ENCODE measurements around the gene PCDHA7.
"Not testable (repeated sequence)": the region's sequence is repeated elsewhere in the genome, so short reads cannot be mapped to it uniquely, and the experiment has no call there.

The PCDHA7 gene

GRCh38 chr5:140835622-140836510 lies 1.8 kb downstream of the PCDHA7 start:
- no peak for DNase-seq (ENCODE audit: low spot score)
- in situ Hi-C loops (cut with MboI; ENCODE audit: low sequenced_read_pairs, unreplicated experiment), result no loop called here
- TF ChIP-seq CTCF (IDR thresholded peaks at IDR 0.05; ENCODE audit: borderline replicate concordance, control extremely low read depth, extremely low read depth, insufficient read depth, missing control alignments), result no peak

- DNase-seq (ENCODE audit: low spot score), result no peak
- in situ Hi-C loops (cut with MboI; ENCODE audit: low sequenced_read_pairs, unreplicated experiment), result no loop called here
- TF ChIP-seq CTCF (IDR thresholded peaks at IDR 0.05; ENCODE audit: borderline replicate concordance, control extremely low read depth, extremely low read depth, insufficient read depth, missing control alignments), result no peak
Measured at GRCh38 chr5:140840978-140841962, 7.2 kb downstream of the PCDHA7 start, which contains the start of gene PCDHA8. Gene PCDHA8 (plus strand): TSS chr5:140841187. CDS start chr5:140841322, 135 bp downstream.

- TF ChIP-seq CTCF (IDR thresholded peaks at IDR 0.05; ENCODE audit: borderline replicate concordance, control extremely low read depth, extremely low read depth, insufficient read depth, missing control alignments), result no peak
Measured at GRCh38 chr5:140842798-140843733, 9.0 kb downstream of the PCDHA7 start.

GRCh38 chr5:140848139-140849102 lies 14.4 kb downstream of the PCDHA7 start, which contains the start of gene PCDHA9:
Gene PCDHA9 (plus strand): TSS chr5:140848382. CDS start chr5:140848496, 114 bp downstream.
- in situ Hi-C loops (cut with MboI; ENCODE audit: low sequenced_read_pairs, unreplicated experiment); DNase-seq (ENCODE audit: low spot score): not testable (repeated sequence)

More at GRCh38 chr5:140842798-140843733, 9.0 kb downstream of the PCDHA7 start:
- DNase-seq (ENCODE audit: low spot score), result no peak
- in situ Hi-C loops (cut with MboI; ENCODE audit: low sequenced_read_pairs, unreplicated experiment), result no loop called here

GRCh38 chr5:140849831-140850634 lies 16.0 kb downstream of the PCDHA7 start:
- in situ Hi-C loops (cut with MboI; ENCODE audit: low sequenced_read_pairs, unreplicated experiment); DNase-seq (ENCODE audit: low spot score): not testable (repeated sequence)
